MM.1S (cell line): Measurements from ENCODE around the gene MME.

Experiments used
- CTCF ChIP-seq: fragments of 300-600 bp; sonication (generic); IDR thresholded peaks from 2 replicates; pipeline ENCODE4 v1.5.1; 2016; ENCODE audit warnings: antibody characterized with exemption, low read length, mixed read lengths
- EZH2 ChIP-seq: fragments of 300-600 bp; sonication (generic); optimal IDR thresholded peaks from 2 replicates; pipeline ENCODE3; 2017; ENCODE audit warnings: low read depth, mild to moderate bottlenecking, antibody characterized with exemption, low read length, mixed read lengths

- no peak for TF ChIP-seq CTCF
- TF ChIP-seq EZH2, result no peak
These were observed 93.7 kb downstream of the MME start for GRCh38 chr3:155173771-155174170.
